ENCODE results near the gene DNAH10. TPM values are rescaled to one million over a fixed set of nuclear protein-coding genes. Genes with fewer than 3 reads are reported as not detected.

The DNAH10 gene
- total RNA-seq, 1 experiment from 2014 or later, result 0.39 TPM

- 0 out of 2 replicates have a peak, but pooled peaks cover 4% of the 10 kb centered on the region for H3K27me3 ChIP-seq (ENCODE audit: control insufficient read depth, insufficient read depth, low read length)
- no peaks in the 10 kb centered on the region for H3K36me3 ChIP-seq (ENCODE audit: control insufficient read depth, insufficient read depth, low read length)
- H3K4me1 ChIP-seq (ENCODE audit: control insufficient read depth, insufficient read depth, low read length), result no peaks in the 10 kb centered on the region
- DNase-seq (ENCODE audit: low read depth, low spot score), result no peak
- in situ Hi-C loops (cut with HindIII; ENCODE audit: low pct_unique_long_range_greater_than_20kb, low sequenced_read_pairs), result no loop called here
- H3K27ac ChIP-seq (ENCODE audit: low read length), result no peak overlapping the region
- intact Hi-C loops (cut with micrococcal nuclease; ENCODE audit: unreplicated experiment), result no loop called here
- CTCF ChIA-PET, result no interaction called here
- BruUV-seq (replicated peaks), result TSS peak; percentile 82
- no peaks in the 10 kb centered on the region for H3K9me3 ChIP-seq (ENCODE audit: control insufficient read depth, insufficient read depth, low read depth, low read length)
- POLR2A ChIA-PET, result no interaction called here
- TF ChIP-seq, protein P1, sequence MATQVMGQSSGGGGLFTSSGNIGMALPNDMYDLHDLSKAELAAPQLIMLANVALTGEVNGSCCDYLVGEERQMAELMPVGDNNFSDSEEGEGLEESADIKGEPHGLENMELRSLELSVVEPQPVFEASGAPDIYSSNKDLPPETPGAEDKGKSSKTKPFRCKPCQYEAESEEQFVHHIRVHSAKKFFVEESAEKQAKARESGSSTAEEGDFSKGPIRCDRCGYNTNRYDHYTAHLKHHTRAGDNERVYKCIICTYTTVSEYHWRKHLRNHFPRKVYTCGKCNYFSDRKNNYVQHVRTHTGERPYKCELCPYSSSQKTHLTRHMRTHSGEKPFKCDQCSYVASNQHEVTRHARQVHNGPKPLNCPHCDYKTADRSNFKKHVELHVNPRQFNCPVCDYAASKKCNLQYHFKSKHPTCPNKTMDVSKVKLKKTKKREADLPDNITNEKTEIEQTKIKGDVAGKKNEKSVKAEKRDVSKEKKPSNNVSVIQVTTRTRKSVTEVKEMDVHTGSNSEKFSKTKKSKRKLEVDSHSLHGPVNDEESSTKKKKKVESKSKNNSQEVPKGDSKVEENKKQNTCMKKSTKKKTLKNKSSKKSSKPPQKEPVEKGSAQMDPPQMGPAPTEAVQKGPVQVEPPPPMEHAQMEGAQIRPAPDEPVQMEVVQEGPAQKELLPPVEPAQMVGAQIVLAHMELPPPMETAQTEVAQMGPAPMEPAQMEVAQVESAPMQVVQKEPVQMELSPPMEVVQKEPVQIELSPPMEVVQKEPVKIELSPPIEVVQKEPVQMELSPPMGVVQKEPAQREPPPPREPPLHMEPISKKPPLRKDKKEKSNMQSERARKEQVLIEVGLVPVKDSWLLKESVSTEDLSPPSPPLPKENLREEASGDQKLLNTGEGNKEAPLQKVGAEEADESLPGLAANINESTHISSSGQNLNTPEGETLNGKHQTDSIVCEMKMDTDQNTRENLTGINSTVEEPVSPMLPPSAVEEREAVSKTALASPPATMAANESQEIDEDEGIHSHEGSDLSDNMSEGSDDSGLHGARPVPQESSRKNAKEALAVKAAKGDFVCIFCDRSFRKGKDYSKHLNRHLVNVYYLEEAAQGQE (IDR thresholded peaks at IDR 0.05; ENCODE audit: insufficient read depth in 1 of 2, low read depth in 2 of 2, low read length in 1 of 2), result no peak
- no peak for TF ChIP-seq TCF7L2 (IDR thresholded peaks at IDR 0.05; ENCODE audit: low read depth, low read length)
- no peak for ATAC-seq
- no peak overlapping the region for H3K4me3 ChIP-seq (ENCODE audit: low read depth in 2 of 2, low read length in 2 of 2)
These were observed 174.4 kb downstream of the DNAH10 start for GRCh38 chr12:123936471-123936870.

DNA sequence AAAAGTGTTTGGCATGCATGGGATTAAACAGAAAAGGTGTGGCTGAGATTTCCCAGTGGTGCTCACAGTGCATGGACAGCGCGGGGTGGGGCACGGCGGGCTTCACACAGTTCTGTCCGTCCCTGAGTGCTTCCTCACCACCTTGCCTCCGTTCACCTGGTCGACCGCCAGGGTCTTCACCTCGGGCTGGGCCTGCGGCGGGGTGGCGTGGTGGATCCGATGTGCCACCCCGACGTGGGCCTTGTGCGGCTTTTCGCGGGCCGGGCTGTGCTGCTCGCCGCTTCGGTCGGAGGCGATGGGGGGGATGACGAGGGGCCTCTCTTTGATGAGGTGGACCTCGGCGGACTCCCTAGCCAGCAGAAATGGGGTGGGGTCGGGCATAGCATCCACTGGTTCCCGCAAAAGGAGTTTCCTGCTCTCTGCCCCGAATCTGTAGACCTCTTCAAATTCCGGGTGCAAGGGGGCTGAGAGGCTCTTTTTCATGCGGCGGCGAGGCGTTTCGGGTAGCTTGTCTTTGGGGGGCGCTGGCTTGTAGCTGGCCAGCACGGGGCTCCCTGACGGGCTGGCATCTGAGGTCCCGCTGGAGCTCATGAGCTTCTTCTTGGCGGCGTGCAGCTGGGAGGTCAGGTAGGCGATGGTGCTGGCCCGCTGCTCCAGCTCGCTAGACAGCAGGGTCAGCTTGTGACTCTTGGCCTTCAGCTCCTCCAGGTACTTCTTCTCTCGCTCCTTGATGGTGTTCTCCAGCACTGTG lies 175.0 kb downstream of the DNAH10 start:
- no peaks in the 10 kb centered on the region for H3K9me3 ChIP-seq (ENCODE audit: control insufficient read depth, insufficient read depth, low read depth, low read length)
- CTCF ChIA-PET, result no interaction called here
- no peak overlapping the region for H3K27ac ChIP-seq (ENCODE audit: low read length)
- H3K36me3 ChIP-seq (ENCODE audit: control insufficient read depth, insufficient read depth, low read length), result no peaks in the 10 kb centered on the region
- intact Hi-C loops (cut with micrococcal nuclease; ENCODE audit: unreplicated experiment), result no loop called here
- in situ Hi-C loops (cut with HindIII; ENCODE audit: low pct_unique_long_range_greater_than_20kb, low sequenced_read_pairs), result no loop called here
- no peak for DNase-seq (ENCODE audit: low read depth, low spot score)
- H3K4me3 ChIP-seq (ENCODE audit: low read depth in 2 of 2, low read length in 2 of 2), result no peak overlapping the region
- no TSS peak for BruUV-seq (replicated peaks)
- POLR2A ChIA-PET, result no interaction called here
- TF ChIP-seq TCF7L2 (IDR thresholded peaks at IDR 0.05; ENCODE audit: low read depth, low read length) (no peak), SIN3A (IDR thresholded peaks at IDR 0.05; ENCODE audit: borderline replicate concordance, insufficient read depth, low read depth, low read length) (no peak), POLR2AphosphoS5 (IDR thresholded peaks at IDR 0.05; ENCODE audit: low read depth, low read length) (no peak)
- TF ChIP-seq, protein P2, sequence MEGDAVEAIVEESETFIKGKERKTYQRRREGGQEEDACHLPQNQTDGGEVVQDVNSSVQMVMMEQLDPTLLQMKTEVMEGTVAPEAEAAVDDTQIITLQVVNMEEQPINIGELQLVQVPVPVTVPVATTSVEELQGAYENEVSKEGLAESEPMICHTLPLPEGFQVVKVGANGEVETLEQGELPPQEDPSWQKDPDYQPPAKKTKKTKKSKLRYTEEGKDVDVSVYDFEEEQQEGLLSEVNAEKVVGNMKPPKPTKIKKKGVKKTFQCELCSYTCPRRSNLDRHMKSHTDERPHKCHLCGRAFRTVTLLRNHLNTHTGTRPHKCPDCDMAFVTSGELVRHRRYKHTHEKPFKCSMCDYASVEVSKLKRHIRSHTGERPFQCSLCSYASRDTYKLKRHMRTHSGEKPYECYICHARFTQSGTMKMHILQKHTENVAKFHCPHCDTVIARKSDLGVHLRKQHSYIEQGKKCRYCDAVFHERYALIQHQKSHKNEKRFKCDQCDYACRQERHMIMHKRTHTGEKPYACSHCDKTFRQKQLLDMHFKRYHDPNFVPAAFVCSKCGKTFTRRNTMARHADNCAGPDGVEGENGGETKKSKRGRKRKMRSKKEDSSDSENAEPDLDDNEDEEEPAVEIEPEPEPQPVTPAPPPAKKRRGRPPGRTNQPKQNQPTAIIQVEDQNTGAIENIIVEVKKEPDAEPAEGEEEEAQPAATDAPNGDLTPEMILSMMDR (IDR thresholded peaks at IDR 0.05), result no peak
- TF ChIP-seq, protein P1 (IDR thresholded peaks at IDR 0.05; ENCODE audit: insufficient read depth in 1 of 2, low read depth in 2 of 2, low read length in 1 of 2), result no peak
- H3K4me1 ChIP-seq (ENCODE audit: control insufficient read depth, insufficient read depth, low read length), result no peaks in the 10 kb centered on the region
- H3K27me3 ChIP-seq (ENCODE audit: control insufficient read depth, insufficient read depth, low read length), result 0 out of 2 replicates have a peak, but pooled peaks cover 4% of the 10 kb centered on the region
- ATAC-seq, result no peak
